DOHH2 (cell line): ENCODE data around the gene PPM1N.

Source experiments
- H3F3A ChIP-seq: fragments of 200-600 bp; sonication (generic), shearing (Covaris generic); 2 replicates; pipeline ENCODE4 v1.6.0; 2016; ENCODE audit warnings: antibody characterized with exemption, mild to moderate bottlenecking; ENCODE audit not compliant: control insufficient read depth, insufficient read depth
- H3K27ac ChIP-seq: fragments of 200-600 bp; sonication (generic); 2 replicates; pipeline ENCODE4 v1.5.1; 2014; ENCODE audit warnings: low read depth, mild to moderate bottlenecking, low read length, moderate library complexity
- H3K27me3 ChIP-seq: fragments of 200-600 bp; sonication (generic); 2 replicates; pipeline ENCODE4 v1.6.1; 2014; ENCODE audit warnings: mild to moderate bottlenecking, low read length, mixed read lengths; ENCODE audit not compliant: control insufficient read depth
- H3K36me3 ChIP-seq: fragments of 200-600 bp; sonication (generic); 2 replicates; pipeline ENCODE4 v1.6.1; 2014; ENCODE audit warnings: mild to moderate bottlenecking, low read length, moderate library complexity, mixed read lengths; ENCODE audit not compliant: control insufficient read depth
- H3K4me1 ChIP-seq: fragments of 200-600 bp; sonication (generic); 2 replicates; pipeline ENCODE4 v1.6.1; 2014; ENCODE audit warnings: mild to moderate bottlenecking, low read length, mixed read lengths; ENCODE audit not compliant: control insufficient read depth
- H3K4me2 ChIP-seq: fragments of 200-600 bp; sonication (generic); 2 replicates; pipeline ENCODE4 v1.6.0; 2014; ENCODE audit warnings: mild to moderate bottlenecking, low read length, moderate library complexity
- H3K4me3 ChIP-seq: fragments of 200-600 bp; sonication (generic); 2 replicates; pipeline ENCODE4 v1.5.1; 2014; ENCODE audit warnings: mild to moderate bottlenecking, low read length, mixed read lengths
- H3K79me2 ChIP-seq: fragments of 200-600 bp; sonication (generic); 2 replicates; pipeline ENCODE4 v1.6.1; 2014; ENCODE audit warnings: mild to moderate bottlenecking, low read length, mixed read lengths; ENCODE audit not compliant: control insufficient read depth
- H3K9me2 ChIP-seq: fragments of 200-600 bp; sonication (generic); replicated peaks from 2 replicates; pipeline ENCODE4 v1.6.1; 2014; ENCODE audit warnings: mild to moderate bottlenecking, low read length, mixed read lengths; ENCODE audit not compliant: control insufficient read depth
- H3K9me3 ChIP-seq: fragments of 200-600 bp; sonication (generic); 2 replicates; pipeline ENCODE4 v1.6.1; 2014; ENCODE audit warnings: antibody characterized with exemption, low read length, mixed read lengths; ENCODE audit not compliant: control insufficient read depth, insufficient read depth
- H4K20me1 ChIP-seq: fragments of 200-600 bp; sonication (generic); 2 replicates; pipeline ENCODE4 v1.6.0; 2014; ENCODE audit warnings: low read depth, mild to moderate bottlenecking, antibody characterized with exemption, low read length, moderate library complexity; ENCODE audit not compliant: control insufficient read depth, insufficient read depth
- CTCF ChIP-seq: fragments of 200-600 bp; sonication (generic); IDR thresholded peaks from one replicate; pipeline ENCODE4 v1.5.1; 2014; ENCODE audit warnings: antibody characterized with exemption, mild to moderate bottlenecking, low read depth, low read length; ENCODE audit not compliant: poor library complexity, severe bottlenecking
- EZH2phosphoT487 ChIP-seq: fragments of 200-600 bp; sonication (generic); IDR thresholded peaks from 2 replicates; pipeline ENCODE4 v1.6.1; 2017; ENCODE audit warnings: borderline replicate concordance, mild to moderate bottlenecking, antibody characterized with exemption, low read length, moderate library complexity, mixed read lengths

The PPM1N gene

GRCh38 chr19:45517641-45518468 lies 19.6 kb downstream of the PPM1N start:
- Histone ChIP-seq H3K4me1 (peaks cover 34% of the 10 kb centered on the region), H3K27me3 (no peaks in the 10 kb centered on the region), H3K79me2 (peaks cover 35% of the 10 kb centered on the region), H3K36me3 (peaks cover 27% of the 10 kb centered on the region), H4K20me1 (peaks cover 17% of the 10 kb centered on the region; the same call in 1 of the 2 replicates), H3K4me3 (no peak overlapping the region), H3F3A (peaks cover 12% of the 10 kb centered on the region; the same call in 1 of the 2 replicates), H3K9me2 (no peaks in the 10 kb centered on the region), H3K27ac (no peak overlapping the region), H3K9me3 (no peaks in the 10 kb centered on the region), H3K4me2 (no peak overlapping the region)
- TF ChIP-seq CTCF (no peak), EZH2phosphoT487 (no peak)

GRCh38 chr19:45518469-45518826 lies 20.2 kb downstream of the PPM1N start:
- Histone ChIP-seq H3K9me3 (no peaks in the 10 kb centered on the region), H3K36me3 (peaks cover 29% of the 10 kb centered on the region), H3K79me2 (peaks cover 29% of the 10 kb centered on the region), H3K4me1 (peaks cover 30% of the 10 kb centered on the region), H3K27me3 (no peaks in the 10 kb centered on the region), H3K27ac (no peak overlapping the region), H4K20me1 (peaks cover 17% of the 10 kb centered on the region; the same call in 1 of the 2 replicates), H3K9me2 (no peaks in the 10 kb centered on the region), H3F3A (peaks cover 11% of the 10 kb centered on the region), H3K4me3 (no peak overlapping the region), H3K4me2 (no peak overlapping the region)
- no peak for TF ChIP-seq CTCF
- no peak for TF ChIP-seq EZH2phosphoT487

GRCh38 chr19:45522010-45522941 lies 24.0 kb downstream of the PPM1N start:
- no peak overlapping the region for H3K27ac ChIP-seq
- no peaks in the 10 kb centered on the region for H3K27me3 ChIP-seq
- H3F3A ChIP-seq: no peaks in the 10 kb centered on the region; the same call in 1 of the 2 replicates
- no peak overlapping the region for H3K4me3 ChIP-seq
- no peaks in the 10 kb centered on the region for H3K9me2 ChIP-seq
- TF ChIP-seq EZH2phosphoT487 (no peak), CTCF (no peak)
- H3K79me2 ChIP-seq: no peaks in the 10 kb centered on the region
- no peak overlapping the region for H3K4me2 ChIP-seq
- H3K9me3 ChIP-seq: no peaks in the 10 kb centered on the region
- H4K20me1 ChIP-seq: no peaks in the 10 kb centered on the region
- H3K36me3 ChIP-seq: peaks cover 47% of the 10 kb centered on the region
- peaks cover 7% of the 10 kb centered on the region for H3K4me1 ChIP-seq
